SK-N-MC (cell line): ENCODE results near the gene ATXN10.

Source experiments
- EZH2 ChIP-seq: fragments of 200-600 bp; sonication (generic); IDR thresholded peaks from one replicate; pipeline ENCODE4 v1.6.1; 2017; ENCODE audit warnings: antibody characterized with exemption
- FOXP2 ChIP-seq: optimal IDR thresholded peaks from 2 replicates; pipeline ENCODE3; 2011; ENCODE audit warnings: mild to moderate bottlenecking, moderate library complexity; ENCODE audit not compliant: insufficient read depth; ENCODE audit errors: extremely low read length, control extremely low read depth
- POLR2AphosphoS5 ChIP-seq: IDR thresholded peaks from 2 replicates; pipeline ENCODE4 v1.6.1; 2012; ENCODE audit warnings: mild to moderate bottlenecking, low read depth, low read length, borderline replicate concordance

DNA sequence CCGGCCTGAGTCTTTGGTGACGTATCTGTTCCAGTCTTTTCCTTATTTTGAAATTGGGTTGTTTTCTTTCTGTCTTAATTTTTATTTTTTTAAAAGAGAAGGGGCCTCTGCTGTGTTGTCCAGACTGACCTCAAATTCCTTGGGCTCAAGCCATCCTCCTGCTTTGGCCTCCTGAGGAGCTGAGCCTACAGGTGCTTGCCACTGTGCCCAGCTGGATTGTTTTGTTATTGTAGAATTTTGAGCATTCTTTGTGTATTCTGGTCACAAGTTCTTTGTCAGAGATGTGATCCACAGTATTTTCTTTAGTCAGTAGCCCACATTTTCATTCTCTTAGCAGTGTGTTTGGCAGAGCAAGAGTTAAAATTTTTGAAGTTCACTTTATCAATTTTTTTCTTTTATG lies 100.1 kb downstream of the ATXN10 start:
- TF ChIP-seq POLR2AphosphoS5 (no peak), EZH2 (no peak), FOXP2 (no peak)
